ENCODE data around the gene SLC39A13.

The SLC39A13 gene

GRCh38 chr11:47375546-47376085 lies 32.8 kb upstream of the SLC39A13 start:
- TF ChIP-seq, protein P1, sequence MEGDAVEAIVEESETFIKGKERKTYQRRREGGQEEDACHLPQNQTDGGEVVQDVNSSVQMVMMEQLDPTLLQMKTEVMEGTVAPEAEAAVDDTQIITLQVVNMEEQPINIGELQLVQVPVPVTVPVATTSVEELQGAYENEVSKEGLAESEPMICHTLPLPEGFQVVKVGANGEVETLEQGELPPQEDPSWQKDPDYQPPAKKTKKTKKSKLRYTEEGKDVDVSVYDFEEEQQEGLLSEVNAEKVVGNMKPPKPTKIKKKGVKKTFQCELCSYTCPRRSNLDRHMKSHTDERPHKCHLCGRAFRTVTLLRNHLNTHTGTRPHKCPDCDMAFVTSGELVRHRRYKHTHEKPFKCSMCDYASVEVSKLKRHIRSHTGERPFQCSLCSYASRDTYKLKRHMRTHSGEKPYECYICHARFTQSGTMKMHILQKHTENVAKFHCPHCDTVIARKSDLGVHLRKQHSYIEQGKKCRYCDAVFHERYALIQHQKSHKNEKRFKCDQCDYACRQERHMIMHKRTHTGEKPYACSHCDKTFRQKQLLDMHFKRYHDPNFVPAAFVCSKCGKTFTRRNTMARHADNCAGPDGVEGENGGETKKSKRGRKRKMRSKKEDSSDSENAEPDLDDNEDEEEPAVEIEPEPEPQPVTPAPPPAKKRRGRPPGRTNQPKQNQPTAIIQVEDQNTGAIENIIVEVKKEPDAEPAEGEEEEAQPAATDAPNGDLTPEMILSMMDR (IDR thresholded peaks at IDR 0.05; ENCODE audit: low read depth, low read length), result no peak
- H3K4me3 ChIP-seq (replicated peaks in 1 of 2; ENCODE audit: low read depth in 2 of 2, low read length in 2 of 2), result no peak overlapping the region
- DNase-seq (ENCODE audit: low read depth in 2 of 2), result no peak

DNA sequence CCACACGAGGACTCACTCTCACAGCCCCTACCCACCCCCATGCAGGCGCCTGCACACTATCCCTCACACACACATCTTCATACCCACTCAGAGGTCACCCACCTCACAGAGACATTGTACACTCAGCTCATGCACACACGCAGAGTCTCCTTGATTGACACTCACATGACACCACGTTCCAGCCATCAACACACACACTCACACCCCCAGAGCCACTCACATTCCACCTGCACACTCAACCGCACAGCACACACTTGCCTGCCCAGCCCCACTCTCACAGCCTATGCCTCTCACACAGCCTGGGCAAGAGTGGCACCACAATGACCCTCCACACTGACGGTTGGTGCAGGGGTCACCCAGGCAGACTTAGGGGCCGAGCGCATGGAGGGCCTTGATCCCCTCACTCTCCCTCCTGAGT lies 32.3 kb upstream of the SLC39A13 start:
- no peak for DNase-seq (ENCODE audit: low read depth in 2 of 2)
- no peak overlapping the region for H3K4me3 ChIP-seq (replicated peaks in 1 of 2; ENCODE audit: low read depth in 2 of 2, low read length in 2 of 2)
- TF ChIP-seq, protein P1 (IDR thresholded peaks at IDR 0.05; ENCODE audit: low read depth, low read length), result no peak

DNA sequence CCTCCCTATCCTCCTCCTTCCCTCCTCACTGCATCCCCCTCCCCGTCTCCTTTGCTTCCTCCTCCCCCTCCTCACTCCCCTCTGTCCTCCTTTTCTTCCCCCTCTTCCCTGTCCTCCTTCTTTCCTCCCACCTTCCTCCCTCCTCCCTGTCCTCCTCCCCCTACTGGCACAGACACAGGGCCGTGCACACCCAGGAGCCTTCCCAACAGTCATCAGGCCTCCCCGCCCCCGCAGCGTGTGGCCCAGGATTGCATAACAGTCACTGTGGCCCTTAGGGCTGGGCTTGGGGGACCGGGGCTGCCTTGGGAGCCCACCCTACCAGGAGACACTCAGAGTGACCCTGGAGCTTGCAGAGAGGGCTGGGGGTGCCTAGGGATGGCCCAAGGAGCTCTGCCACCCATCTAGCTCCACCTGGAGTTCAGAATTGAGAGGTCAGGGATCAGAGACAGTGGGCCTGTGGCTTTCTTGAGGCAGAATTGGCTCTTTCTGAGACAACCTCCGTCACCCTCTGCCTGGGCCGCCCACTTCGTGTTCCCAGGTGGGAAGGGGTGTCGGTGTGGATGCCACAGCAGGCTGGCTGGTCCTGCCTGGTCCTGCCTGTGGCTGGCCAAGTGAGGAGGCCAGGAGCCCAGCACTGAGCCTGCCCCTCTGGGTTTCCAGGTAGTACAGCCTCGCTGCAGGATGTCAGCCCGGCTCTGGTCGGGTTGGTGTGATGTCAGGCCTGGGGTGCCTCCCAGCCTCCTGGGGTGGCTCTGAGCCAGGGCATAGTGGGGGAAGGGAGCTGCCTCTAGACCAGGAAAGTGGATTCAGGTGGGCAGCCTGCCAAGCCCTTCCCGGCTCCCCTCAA lies 31.6 kb upstream of the SLC39A13 start:
- H3K4me3 ChIP-seq (replicated peaks in 1 of 2; ENCODE audit: low read depth in 2 of 2, low read length in 2 of 2), result no peak overlapping the region

DNA sequence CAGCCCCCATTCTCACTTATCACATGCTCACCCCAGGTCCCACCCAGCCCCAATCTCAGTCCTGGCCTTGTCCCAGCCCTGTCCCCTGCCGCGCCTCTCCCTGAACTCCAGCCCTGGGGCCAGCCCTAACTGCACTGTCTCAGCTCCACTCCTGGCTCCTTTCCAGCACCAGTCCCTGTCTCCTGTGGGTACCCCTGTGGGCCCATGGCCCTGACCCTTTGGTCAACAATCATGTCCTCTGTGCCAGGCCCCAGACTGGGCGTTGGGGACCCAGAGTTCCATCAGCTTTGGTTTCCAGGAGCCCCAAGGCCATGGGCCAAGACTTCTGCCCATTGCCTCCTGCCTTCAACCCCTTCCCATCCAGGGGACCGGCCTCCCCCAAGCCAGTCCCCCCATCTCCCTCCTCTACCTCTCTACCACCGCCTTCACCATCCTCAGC lies 30.8 kb upstream of the SLC39A13 start:
- no peak overlapping the region for H3K4me3 ChIP-seq (replicated peaks in 1 of 2; ENCODE audit: low read depth in 2 of 2, low read length in 2 of 2)
- TF ChIP-seq, protein P1 (IDR thresholded peaks at IDR 0.05; ENCODE audit: low read depth, low read length), result no peak
- DNase-seq (ENCODE audit: low read depth in 2 of 2), result no peak

More for the DNA sequence above, 31.6 kb upstream of the SLC39A13 start:
- TF ChIP-seq, protein P1 (IDR thresholded peaks at IDR 0.05; ENCODE audit: low read depth, low read length), result no peak
- peak in 1 of 2 donors; percentile 12 for DNase-seq (ENCODE audit: low read depth in 2 of 2)

DNA sequence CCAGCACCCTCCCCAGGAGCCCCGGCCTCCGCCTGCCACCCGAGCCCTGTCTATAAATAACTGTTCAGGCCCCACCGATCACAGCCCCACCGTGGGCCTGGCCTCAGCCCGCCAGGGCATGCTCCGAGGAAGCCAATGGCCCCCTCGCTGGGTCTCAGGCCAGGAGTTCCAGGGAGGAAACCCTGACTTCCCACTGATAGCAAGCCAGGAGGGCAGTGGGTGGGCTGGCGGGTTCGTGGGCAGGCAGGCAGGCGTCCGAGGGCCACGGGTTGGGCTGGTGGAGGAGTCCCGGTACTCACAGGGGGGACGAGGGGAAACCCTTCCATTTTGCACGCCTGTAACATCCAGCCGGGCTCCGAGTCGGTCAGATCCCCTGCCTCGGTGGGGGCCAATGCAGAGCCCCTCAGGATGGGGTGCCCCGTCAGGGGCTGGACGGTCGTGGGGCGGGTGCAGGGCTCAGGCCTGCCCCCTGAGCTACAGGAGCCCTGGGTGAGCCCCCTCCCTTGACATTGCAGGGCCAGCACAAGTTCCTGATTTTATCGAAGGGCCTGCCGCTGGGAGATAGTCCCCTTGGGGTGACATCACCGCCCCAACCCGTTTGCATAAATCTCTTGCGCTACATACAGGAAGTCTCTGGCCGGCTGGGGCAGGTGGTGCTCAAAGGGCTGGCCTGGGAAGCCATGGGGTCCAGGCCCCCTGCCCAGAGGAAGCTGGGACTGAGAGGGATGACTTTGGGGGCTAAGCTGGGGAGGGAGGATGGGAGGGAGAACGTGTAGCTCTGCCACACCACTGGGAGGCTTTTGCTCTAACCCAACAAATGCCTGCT lies 30.2 kb upstream of the SLC39A13 start, which contains the start of gene SPI1:
Gene SPI1, minus strand, starts transcription at position 538 of the 826 bp plus-strand sequence. Its CDS starts 194 bp downstream, at position 344.
- no peak for DNase-seq (ENCODE audit: low read depth in 2 of 2)
- H3K4me3 ChIP-seq (replicated peaks in 1 of 2; ENCODE audit: low read depth in 2 of 2, low read length in 2 of 2), result no peak within 1 kb of the TSS
- TF ChIP-seq, protein P1 (IDR thresholded peaks at IDR 0.05; ENCODE audit: low read depth, low read length), result no peak

DNA sequence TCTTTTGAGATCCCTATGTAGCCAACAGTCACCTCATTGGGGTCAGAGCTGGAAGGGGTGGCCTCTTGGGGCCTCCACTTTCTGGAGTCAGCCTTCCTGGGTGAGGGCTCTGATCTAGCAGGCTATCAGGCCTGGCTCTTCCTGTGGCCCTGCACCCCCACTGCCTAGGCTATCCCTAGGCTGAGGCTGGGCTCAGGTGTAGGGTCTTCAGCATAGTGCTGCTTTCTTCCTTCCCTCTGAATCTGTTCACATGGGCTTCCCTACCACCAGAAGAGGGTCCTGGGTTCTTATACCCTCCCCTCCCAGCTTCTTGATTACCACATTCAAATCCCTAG lies 29.6 kb upstream of the SLC39A13 start:
- DNase-seq (ENCODE audit: low read depth in 2 of 2), result no peak
- TF ChIP-seq, protein P1 (IDR thresholded peaks at IDR 0.05; ENCODE audit: low read depth, low read length), result no peak
- no peak overlapping the region for H3K4me3 ChIP-seq (replicated peaks in 1 of 2; ENCODE audit: low read depth in 2 of 2, low read length in 2 of 2)

Data from cardiac fibroblast (primary cell).